SHP77 (cell line): Measurements from ENCODE around the gene PLD6.
"Not testable (repeated sequence)": the region's sequence is repeated elsewhere in the genome, so short reads cannot be mapped to it uniquely, and the experiment has no call there.

Experiments
- DNase-seq, 2 experiments: peaks; one replicate each; lab custom pipeline; 2025; lab: John Stamatoyannopoulos, UW

PLD6 gene

GRCh38 chr17:17177176-17177575, 29.0 kb downstream of the PLD6 start:
- DNase-seq: no peak

- no peak for DNase-seq
These were observed 29.8 kb downstream of the PLD6 start for GRCh38 chr17:17176341-17176740.

GRCh38 chr17:17175917-17176316, 30.2 kb downstream of the PLD6 start:
- DNase-seq: no peak

GRCh38 chr17:17175340-17175739, 30.8 kb downstream of the PLD6 start:
- DNase-seq: no peak

DNA sequence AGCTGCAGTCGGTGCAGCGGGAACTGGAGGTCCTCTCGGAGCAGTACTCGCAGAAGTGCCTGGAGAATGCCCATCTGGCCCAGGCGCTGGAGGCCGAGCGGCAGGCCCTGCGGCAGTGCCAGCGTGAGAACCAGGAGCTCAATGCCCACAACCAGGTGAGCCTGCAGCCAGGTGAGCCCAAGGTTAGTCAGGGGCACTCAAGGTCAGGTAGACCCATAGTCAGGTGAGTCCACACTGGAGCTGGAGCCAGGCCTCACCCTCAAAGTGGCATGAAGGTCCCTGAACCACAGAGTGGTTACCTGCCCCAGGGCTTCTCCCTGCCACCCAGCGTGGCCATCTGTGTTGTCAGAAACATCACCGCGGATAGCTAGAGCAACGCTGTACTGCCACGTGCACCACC, 32.2 kb downstream of the PLD6 start:
- DNase-seq: no peak

- DNase-seq: no peak
These were observed 33.1 kb downstream of the PLD6 start for GRCh38 chr17:17172990-17173389.

- no peak for DNase-seq
These were observed 33.9 kb downstream of the PLD6 start for GRCh38 chr17:17172001-17172939.

DNA sequence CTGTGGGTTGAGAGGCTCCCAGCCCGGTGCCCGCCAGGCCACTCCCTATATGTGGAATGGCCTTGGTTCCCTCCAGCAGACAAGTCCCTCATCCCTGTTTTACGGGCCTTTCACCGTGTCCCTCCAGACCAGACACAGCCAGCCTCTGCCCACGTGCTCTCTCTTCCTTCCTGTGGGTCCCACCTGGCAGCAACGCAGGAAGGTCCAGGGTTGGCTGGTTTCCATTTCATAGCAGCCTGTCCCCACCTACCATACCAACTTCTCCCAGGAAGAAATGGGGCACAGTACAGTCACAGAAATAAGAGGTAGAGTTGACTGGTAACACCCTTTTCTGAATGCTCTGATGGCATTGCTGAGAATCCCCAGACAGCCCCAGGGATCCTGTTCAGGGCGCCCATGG, 34.9 kb downstream of the PLD6 start:
- DNase-seq: no peak

- DNase-seq: no peak
These were observed 35.7 kb downstream of the PLD6 start for GRCh38 chr17:17170346-17170985.

GRCh38 chr17:17169396-17169795, 36.7 kb downstream of the PLD6 start:
- no peak for DNase-seq

GRCh38 chr17:17168401-17168800, 37.7 kb downstream of the PLD6 start:
- DNase-seq: no peak

- no peak for DNase-seq
These were observed 38.1 kb downstream of the PLD6 start for GRCh38 chr17:17167986-17168385.

- DNase-seq: no peak
These were observed 38.8 kb downstream of the PLD6 start for GRCh38 chr17:17167356-17167755.

DNA sequence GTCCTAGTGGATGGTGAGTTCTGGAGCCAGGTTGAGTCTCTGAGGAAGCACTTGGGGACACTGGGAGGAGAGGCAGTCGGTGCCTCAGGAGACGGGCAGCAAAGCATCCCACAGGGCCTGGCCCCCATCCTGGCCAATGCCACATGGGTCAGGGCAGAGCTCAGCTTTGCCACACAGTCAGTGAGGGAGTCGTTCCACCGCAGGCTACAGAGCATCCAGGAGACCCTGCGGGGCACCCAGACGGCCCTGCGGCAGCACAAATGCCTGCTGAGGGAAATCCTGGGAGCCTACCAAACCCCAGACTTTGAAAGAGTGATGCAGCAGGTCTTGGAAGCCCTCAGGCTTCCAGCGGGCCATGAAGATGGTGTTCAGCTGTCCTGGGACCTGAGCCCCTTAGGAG, 39.7 kb downstream of the PLD6 start:
- DNase-seq: no peak

DNA sequence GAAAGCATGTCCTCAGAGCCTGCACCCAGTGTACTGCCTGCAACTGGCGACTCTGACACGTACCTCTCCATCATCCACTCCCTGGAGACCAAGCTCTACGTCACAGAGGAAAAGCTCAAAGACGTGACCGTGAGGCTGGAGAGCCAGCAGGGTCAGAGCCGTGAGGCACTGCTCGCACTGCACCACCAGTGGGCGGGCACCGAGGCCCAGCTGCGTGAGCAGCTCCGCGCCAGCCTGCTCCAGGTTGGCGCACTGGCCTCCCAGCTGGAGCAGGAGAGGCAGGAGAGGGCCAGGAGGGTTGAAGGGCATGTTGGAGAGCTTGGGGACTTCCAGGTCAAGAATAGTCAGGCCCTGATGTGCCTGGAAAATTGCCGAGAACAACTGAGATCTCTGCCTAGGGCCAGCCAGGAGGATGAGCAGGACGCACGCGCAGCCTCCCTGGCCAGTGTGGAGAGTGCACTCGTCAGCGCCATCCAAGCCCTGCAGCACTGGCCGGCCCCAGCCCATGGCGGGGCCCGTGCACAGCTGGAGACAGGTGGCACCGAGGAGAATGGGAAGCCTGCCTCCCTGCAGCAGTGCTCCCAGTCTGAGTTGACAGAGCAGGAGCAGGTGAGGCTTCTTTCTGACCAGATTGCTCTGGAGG, 40.3 kb downstream of the PLD6 start:
- DNase-seq: no peak

GRCh38 chr17:17164676-17165075, 41.5 kb downstream of the PLD6 start:
- DNase-seq: peak; percentile 58 to 65

DNA sequence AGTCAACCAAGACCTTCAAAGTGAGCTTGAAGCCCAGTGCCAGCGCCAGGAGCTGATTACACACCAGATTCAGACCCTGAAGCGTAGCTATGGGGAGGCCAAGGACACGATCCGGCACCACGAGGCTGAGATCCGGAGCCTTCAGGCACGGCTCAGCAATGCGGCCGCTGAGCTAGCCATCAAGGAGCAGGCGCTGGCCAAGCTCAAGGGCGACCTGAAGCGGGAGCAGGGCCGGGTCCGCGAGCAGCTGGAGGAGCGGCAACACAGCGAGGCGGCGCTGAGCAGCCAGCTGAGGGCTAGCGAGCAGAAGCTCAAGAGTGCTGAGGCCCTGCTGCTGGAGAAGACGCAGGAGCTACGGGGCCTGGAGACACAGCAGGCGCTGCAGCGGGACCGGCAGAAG, 42.0 kb downstream of the PLD6 start:
- DNase-seq: no peak

- no peak for DNase-seq
These were observed 44.4 kb downstream of the PLD6 start for GRCh38 chr17:17161759-17162158.

GRCh38 chr17:17161121-17161520, 45.0 kb downstream of the PLD6 start:
- DNase-seq: no peak

DNA sequence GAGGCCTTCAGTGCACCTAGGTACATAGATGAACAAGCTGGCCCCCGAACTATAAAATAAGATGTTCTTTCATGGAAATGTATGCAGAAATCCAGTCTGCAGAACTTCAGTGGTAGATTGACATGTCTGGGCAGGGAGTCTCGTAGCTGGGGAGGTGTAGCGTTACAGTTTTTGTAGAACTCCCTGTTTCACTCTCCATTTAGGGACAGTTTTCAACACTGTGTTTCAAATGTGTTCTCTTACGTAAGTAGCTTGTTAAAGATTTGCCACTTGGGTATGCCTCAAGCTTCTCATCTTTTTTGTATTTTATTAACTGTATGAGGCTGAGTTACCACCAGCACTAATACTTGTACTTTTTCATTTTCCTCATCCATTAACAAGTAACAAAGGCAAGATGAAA, 46.6 kb downstream of the PLD6 start:
- no peak for DNase-seq

DNA sequence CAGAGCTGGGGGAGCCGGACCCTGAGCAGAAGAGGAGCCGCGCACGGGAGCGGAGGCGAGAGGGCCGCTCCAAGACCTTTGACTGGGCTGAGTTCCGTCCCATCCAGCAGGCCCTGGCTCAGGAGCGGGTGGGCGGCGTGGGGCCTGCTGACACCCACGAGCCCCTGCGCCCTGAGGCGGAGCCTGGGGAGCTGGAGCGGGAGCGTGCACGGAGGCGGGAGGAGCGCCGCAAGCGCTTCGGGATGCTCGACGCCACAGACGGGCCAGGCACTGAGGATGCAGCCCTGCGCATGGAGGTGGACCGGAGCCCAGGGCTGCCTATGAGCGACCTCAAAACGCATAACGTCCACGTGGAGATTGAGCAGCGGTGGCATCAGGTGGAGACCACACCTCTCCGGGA, 47.6 kb downstream of the PLD6 start:
- DNase-seq: not testable (repeated sequence)

DNA sequence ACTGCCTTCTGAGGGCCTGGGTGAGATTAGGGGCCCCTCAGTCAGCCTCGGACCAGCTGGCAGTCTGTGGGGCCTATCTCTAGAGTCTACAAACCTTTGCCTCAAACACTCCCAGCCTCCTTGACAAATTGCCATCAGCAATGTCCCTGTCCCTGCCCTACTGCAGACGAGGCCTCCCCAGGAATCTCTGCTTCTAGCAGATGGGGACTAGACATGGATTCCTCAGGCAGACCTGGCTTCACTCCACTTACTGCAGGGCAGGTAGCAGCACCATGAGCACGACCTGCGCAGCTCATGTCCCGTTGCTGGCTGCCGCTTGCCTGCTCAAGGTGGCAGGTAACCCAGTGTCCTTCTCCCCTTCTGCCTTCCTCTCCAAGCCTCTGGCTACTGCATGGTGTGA, 49.1 kb downstream of the PLD6 start:
- DNase-seq: no peak

DNA sequence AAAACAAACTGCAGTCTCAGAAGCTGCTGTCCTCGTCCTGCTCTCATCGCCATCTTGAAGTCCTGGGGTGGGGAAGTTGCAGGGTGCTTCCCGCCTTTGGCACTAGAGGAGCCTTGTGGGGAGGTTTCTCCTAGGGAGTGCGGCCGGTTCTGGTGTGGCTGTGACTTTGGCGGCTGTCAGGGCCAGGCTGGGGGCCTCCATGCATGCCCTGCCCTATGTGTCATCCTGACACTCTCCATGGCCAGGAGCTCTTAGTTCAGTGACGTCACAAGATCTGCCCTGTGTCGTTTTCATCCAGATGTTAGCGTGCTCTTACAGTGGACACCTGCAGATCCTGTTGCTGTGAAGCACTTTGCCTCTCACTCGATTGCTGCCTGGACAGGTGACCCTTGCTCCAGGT, 49.6 kb downstream of the PLD6 start:
- no peak for DNase-seq
